NCI-H226 (cell line): ENCODE results near the gene OR6K2.
"Not testable (repeated sequence)": the region's sequence is repeated elsewhere in the genome, so short reads cannot be mapped to it uniquely, and the experiment has no call there.

ENCODE experiments used
- DNase-seq: peaks from one replicate; pipeline ENCODE4 v3.0.0-alpha.2; 2015

The OR6K2 gene, protein sequence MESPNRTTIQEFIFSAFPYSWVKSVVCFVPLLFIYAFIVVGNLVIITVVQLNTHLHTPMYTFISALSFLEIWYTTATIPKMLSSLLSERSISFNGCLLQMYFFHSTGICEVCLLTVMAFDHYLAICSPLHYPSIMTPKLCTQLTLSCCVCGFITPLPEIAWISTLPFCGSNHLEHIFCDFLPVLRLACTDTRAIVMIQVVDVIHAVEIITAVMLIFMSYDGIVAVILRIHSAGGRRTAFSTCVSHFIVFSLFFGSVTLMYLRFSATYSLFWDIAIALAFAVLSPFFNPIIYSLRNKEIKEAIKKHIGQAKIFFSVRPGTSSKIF

DNA sequence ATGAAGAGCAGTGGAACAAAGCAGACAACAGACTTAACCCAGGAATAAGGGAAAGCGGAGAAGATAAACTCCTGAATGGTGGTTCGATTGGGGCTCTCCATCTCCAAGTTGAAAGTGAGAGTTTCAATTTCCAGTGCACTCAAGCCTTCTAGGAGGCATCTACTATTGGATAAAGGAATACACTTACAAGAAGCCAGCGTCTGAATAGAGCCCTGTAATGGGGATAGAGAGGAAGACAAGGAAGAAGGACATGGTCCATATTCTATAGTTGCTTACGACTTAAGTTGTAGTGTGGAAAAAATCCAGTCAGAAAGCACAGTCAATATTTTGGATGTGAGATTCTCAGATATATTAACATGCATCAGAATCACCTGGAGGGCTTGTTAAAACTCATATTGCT lies at the start of gene OR6K2:
OR6K2 (minus strand) TSS at position 101 of the 400 bp plus-strand sequence; CDS start at position 101, 0 bp downstream.
- DNase-seq = no peak

- DNase-seq = no peak
Observed at GRCh38 chr1:158735848-158736247, 35.4 kb upstream of the OR6K2 start.

GRCh38 chr1:158732524-158732923 lies 32.1 kb upstream of the OR6K2 start:
- no peak for DNase-seq

DNA sequence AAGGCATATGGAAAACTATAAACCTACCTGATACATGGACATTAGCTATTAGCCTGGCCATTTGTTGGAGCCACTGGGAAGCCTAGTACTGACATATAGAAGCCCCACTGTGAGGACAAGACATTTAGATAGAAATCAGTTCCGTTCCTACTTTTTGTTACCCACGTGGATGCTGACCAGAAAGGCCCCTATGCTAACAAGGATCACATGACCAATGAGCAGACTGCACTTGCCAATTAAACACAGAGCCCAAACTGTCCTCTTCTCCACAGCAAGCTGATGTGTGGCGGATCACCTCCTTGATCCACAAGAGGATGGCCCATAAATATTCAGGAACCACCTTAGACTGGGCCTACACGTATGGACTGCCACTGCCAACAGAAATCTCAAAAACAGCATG lies 31.3 kb upstream of the OR6K2 start:
- DNase-seq = no peak

GRCh38 chr1:158730453-158730852 lies 30.0 kb upstream of the OR6K2 start:
- DNase-seq = no peak

DNA sequence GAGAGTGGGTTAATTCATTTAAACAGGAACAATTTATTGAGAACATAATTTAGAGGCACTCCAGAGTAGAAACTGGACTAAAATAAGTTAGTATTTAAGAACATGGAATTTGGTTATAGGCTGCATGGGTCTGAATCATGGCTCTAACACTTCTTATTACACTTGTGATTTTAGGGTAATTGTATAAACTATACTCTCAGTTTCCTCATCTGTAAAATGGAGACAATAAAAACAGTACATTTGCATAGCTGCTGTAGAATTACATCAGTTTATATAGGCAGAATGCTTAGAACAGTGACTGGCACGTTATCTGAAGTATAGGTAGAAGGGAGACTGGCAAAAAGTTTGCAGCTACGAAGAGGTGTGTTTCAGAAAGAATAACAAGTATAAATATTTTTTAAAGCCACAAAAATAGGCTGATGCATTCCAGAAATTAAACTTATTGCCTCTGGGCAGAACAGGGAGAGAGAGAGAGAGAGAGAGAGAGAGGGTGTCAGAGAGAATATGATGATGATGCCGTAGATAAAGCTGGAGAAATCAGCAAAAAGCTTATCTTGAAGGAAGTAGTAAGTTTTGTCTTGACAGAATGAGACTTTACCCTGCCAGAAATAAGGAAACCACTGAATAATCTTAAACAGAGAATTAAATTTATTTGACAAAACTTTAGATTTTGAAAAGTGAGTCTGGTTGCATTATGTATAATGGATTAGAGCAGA lies 28.2 kb upstream of the OR6K2 start:
- peak; percentile 39 for DNase-seq

DNA sequence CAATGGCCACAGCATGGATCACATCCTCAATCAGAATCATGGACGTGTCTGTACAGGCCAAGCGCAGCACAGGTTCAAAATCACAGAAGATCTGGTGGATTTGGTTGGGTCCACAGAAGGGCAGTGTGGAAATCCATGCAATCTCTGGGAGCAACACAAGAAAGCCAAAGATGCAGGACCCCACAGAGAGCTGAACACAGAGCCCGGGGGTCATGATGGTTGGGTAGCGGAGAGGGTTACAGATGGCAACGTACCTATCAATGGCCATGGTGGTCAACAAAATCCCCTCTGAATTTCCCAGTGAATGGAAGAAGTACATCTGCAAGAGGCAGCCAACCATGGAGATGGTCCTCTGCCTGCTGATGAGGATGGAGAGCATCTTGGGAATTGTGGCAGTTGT lies 24.0 kb upstream of the OR6K2 start:
- DNase-seq = no peak

DNA sequence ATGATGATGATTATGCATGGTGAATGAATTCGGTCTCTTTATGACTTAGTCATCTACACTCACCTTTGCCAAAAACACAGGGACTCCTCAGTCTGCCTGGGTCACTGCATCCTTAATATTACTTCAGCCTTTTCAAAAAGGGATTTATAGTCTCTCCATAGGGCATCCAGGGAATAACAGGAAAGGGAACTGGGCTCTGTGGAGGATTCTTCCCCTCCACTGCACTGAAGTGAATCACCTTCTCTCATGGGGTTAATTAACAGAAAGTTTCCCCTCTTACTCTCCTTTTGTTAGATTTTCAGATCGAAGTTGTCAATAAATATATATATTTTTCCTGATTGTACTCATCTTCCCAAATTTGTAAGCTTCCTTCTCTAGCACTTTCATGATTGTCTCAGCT lies 20.2 kb upstream of the OR6K2 start, which contains the start of gene OR6K3:
OR6K3 (minus strand) TSS at position 101 of the 400 bp plus-strand sequence. CDS start 2,605 bp downstream, outside the sequence.
- no peak for DNase-seq

- DNase-seq = no peak
Observed at GRCh38 chr1:158719664-158720063, 19.2 kb upstream of the OR6K2 start.

GRCh38 chr1:158717344-158717743 lies 16.9 kb upstream of the OR6K2 start:
- DNase-seq = no peak

DNA sequence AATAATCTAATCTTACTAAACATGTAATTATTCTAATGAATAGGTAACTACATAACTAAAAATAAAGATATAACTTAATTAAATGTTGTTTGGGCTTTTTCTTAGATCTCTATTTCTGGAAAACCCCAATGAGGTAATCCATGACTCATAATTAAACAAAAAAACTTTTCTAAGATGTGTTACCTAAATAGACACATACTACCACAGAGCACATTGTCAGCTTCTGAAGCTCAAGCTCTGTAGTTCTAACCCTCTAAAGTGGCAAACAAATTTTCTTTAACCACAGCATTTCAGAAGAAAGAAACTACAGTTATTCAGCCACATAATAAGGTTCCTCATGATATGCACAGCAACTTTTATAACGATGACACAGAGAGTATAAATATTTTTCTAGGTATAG lies 15.9 kb upstream of the OR6K2 start:
- no peak for DNase-seq

DNA sequence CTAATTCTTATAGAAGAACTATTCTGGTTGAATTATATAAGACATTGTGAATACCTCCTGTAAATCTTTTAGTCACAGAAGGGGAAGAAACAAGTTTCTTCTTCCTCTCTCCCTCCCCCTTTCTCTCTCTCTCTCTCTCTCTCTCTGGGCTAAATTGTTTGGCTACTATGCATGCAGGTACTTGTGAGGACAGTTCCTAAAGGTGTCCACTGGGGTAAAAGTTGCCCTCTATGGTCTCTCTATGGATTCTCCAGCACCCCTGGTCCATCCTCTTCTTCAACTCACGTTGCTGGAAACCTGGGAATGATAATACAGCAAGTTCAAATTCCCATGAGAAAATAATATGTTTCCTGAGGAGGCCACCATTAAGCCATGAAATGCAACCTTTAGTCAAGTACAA lies 14.3 kb upstream of the OR6K2 start:
- no peak for DNase-seq

DNA sequence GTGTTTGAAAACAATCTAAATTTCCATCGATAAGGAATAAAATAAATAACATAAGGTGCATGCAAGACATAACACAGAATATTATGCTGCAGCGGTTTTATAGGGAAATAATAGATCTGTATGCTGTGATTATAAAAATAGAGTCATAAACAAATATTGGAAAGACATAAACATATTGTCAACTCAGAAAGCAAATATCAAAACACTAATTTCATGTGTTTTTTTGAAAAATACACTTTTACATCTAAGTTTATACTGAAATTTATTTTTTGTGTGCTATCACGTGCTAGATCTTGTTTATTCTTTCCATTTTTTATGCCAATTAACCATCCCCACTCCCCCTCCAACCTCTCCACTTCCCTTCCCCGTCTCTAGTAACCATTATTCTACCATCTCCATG lies 10.6 kb upstream of the OR6K2 start:
- no peak for DNase-seq

DNA sequence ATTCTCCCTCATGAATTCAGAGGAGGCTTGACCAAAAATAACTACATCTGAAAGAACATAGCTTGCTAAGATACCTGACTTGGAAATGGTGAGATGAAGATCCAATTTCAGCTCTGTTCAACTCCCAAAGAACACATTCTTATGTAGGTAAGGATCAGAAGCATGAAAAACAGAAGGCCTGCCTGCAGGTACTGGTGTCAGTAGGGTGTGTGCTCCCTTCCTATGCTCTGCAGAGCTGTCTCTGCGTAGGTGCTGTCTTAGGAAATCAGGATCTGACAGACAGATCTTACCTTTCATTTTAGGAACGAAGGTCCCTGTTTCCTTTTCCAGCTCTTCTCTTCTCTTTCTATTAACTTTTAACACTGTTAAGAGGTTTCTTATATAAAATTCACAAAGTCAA lies 5.6 kb upstream of the OR6K2 start:
- DNase-seq = no peak

DNA sequence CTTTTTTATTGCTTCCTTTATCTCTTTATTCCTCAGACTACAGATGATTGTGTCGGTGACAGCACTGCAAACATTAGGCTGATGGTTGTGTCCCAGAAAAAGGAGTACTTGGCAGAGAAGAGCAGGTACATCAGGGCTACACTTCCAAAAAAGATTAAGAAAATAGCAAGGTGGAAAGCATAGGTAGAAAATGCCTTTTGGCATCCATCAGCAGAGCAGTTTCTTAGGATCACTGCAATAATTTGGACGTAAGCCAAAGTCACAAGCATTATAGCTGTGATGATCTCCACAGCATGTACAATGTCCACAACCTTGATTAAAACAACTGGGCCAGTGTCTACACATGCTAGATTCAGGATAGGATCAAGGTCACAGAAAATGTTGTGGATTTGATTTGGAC lies 5.9 kb downstream of the OR6K2 start:
- no peak for DNase-seq

DNA sequence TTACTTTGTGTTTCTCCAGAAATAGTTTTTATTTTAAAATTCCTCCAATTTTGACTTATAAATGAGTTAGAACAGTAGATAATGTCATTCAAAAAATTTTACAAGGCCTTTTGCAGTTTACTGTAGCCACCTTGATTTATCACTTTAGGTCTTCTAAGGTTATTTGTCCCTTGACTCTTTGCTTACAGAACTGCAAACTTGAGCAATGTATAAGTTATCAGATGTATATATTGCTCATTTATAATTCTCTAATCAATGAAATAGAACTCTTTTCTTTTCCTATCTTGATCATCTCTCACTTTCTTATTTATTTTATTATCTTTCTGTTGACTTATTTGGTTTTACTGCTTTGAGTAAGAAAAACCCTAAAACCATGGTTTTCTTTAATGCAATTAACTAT lies 8.1 kb downstream of the OR6K2 start:
- no peak for DNase-seq

GRCh38 chr1:158691907-158692306 lies 8.5 kb downstream of the OR6K2 start:
- no peak for DNase-seq

GRCh38 chr1:158691149-158691548 lies 9.3 kb downstream of the OR6K2 start:
- DNase-seq = not testable (repeated sequence)

DNA sequence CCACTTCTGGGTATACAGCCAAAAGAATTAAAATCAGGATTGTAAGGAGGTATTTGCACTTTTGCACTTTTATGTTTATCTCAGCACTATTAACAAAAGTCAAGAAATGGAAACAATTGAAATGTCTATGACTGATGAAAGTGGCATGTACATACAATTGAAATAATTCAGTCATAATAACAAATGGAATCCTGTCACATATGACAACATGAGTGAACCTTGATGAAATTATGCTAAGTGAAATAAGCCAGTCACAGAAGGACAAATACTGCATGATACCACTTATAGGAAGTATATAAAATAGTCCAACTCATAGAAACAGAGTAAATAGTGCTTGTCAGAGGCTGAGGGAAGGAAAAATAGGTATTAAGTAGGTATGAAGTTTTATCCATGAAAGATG lies 10.6 kb downstream of the OR6K2 start:
- DNase-seq = no peak

- no peak for DNase-seq
Observed at GRCh38 chr1:158689110-158689509, 11.3 kb downstream of the OR6K2 start.

DNA sequence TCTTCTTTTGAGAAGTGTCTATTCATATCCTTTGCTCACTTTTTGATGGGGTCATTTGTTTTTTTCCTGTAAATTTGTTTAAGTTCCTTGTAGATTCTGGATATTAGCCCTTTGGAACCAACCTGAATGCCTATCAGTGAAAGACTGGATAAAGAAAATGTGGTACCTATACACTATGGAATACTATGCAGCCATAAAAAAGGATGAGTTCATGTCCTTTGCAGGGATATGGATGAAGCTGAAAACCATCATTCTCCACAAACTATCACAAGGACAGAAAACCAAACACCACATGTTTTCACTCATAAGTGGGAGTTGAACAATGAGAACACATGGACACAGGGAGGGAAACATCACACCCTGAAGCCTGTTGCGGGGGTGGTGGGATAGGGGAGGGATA lies 12.1 kb downstream of the OR6K2 start:
- not testable (repeated sequence) for DNase-seq

GRCh38 chr1:158687037-158687436 lies 13.4 kb downstream of the OR6K2 start:
- DNase-seq = no peak

DNA sequence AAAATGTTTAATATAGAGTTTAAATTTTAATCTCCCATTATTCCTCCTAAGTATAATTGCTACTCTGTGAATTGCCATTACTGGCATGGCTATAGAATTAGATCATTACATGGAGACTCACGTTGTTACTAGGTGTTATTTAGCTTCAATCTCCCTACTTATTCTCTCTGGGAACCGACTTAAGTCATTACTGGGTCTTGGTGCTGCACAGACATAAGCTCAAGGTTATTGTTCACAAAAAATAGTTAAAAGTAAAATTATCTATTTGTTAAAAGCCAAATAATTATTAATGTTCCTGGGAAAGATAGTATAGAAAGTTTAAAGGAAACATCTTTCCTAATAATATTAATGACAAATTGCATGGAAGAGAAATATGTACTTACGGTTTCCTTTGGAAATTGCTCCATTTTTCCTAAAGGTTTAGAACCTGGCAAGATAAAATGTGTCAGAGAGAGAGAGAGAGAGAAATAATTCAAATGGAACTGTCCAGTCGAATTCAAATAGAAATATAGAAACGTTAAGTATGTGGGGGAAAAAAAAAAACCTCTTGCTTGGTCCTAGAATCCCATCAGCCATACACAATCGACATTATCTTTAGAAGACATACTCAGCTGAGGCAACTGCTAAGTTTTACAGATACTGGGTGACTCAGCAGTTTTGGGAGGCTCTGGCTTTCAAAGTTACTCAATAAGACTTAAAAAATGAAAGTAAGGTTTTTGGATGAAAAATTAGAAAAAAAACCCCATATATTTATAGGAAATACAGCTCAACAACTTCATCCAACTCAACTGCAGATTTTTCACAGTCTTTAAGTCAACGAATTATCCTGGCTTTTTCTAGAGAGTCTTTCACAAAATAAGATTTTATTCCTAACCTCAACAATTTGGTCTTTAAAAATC lies 14.1 kb downstream of the OR6K2 start, which contains the start of gene SPTA1:
SPTA1 (minus strand) TSS at position 605 of the 899 bp plus-strand sequence; CDS start at position 407, 198 bp downstream.
- no peak for DNase-seq
